HG03103 (cell line): Measurements from ENCODE around the gene CT45A5.
"Not testable (repeated sequence)": the region's sequence is repeated elsewhere in the genome, so short reads cannot be mapped to it uniquely, and the experiment has no call there.

Experiments
- ATAC-seq: cut with Tn5 transposase; IDR thresholded peaks from one replicate; pipeline ENCODE4 v1.9.1; 2021; ENCODE audit warnings: low read depth; ENCODE audit not compliant: unreplicated experiment

The CT45A5 gene, protein sequence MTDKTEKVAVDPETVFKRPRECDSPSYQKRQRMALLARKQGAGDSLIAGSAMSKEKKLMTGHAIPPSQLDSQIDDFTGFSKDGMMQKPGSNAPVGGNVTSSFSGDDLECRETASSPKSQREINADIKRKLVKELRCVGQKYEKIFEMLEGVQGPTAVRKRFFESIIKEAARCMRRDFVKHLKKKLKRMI

GRCh38 chrX:135785403-135785802 is at the start of gene CT45A5:
Gene CT45A5 (minus strand): TSS chrX:135785503. CDS start chrX:135781729, 3,774 bp downstream.
- ATAC-seq = not testable (repeated sequence)

GRCh38 chrX:135819912-135820311 is 34.6 kb upstream of the CT45A5 start, which contains the start of gene CT45A2:
Gene CT45A2 (minus strand): TSS chrX:135820012. CDS start chrX:135816265, 3,747 bp downstream.
- ATAC-seq = not testable (repeated sequence)

GRCh38 chrX:135802687-135803086 is 17.4 kb upstream of the CT45A5 start, which contains the start of gene CT45A6:
Gene CT45A6 (minus strand): TSS chrX:135802787. CDS start chrX:135798993, 3,794 bp downstream.
- ATAC-seq = not testable (repeated sequence)

GRCh38 chrX:135768091-135768490 is 17.2 kb downstream of the CT45A5 start, which contains the start of gene CT45A3:
Gene CT45A3 (minus strand): TSS chrX:135768191. CDS start chrX:135764444, 3,747 bp downstream.
- ATAC-seq = not testable (repeated sequence)

GRCh38 chrX:135744739-135745138 is 40.6 kb downstream of the CT45A5 start:
- not testable (repeated sequence) for ATAC-seq

GRCh38 chrX:135741192-135741715 is 44.0 kb downstream of the CT45A5 start:
- ATAC-seq = no peak

DNA sequence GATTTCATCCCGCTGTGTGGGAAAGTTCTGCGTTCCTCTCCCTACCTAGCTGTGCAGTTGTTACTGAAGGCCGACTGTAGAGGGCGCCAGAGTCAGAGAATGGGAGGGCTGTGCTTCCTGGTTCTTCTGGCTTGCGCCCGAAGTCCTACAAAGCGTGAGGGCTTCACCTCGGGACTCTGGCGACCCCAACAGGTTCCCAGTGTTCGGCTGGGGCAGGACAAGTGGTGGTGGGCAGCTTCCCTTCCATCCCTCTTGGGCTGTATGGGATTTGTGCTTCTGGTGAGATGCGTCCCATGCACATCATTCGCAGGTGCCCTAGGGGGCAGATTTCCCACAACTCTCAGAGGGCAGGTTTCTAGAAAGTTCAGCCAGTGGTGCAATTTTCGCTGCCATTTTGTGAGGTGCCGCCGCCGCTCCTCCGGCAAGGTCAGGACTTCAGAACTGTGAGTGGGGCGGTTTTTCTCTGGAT is 44.6 kb downstream of the CT45A5 start:
- ATAC-seq = peak; percentile 68

GRCh38 chrX:135737366-135738071 is 47.8 kb downstream of the CT45A5 start:
- peak; percentile 52 for ATAC-seq

DNA sequence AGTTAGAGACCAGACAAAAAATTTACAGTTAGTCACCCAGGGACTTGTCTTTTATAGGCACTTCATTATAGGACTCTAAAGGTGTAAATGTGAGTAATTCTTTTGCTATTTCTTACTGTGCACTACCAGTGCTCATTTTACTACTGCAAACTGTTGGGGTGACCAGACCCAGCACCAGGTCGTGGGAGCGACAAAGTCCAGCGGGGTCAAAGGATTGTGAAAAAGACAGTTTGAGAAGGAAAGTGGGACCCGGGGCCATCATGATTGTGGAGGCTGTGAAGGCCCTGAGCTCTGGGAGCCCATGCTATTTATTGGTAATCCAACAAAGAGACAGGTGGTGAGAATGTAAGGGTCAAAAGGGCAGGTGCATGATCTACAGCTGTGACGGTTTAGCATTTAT is 50.6 kb downstream of the CT45A5 start:
- ATAC-seq = not testable (repeated sequence)
